HepG2 (cell line): Measurements from ENCODE around the gene TTLL8. TPM values are rescaled to one million over a fixed set of nuclear protein-coding genes. Genes with fewer than 3 reads are reported as not detected.

Experiments used
- ATAC-seq: fragments of 200-7000 bp; cut with Tn5 transposase; 3 replicates; pipeline ENCODE4 v1.9.1; 2020; ENCODE audit warnings: mild to moderate bottlenecking, moderate library complexity
- BruUV-seq: library from RNA; stranded (reverse); fragments of 400-500 nt; replicated peaks from 2 replicates; lab custom pipeline; 2021; lab: Mats Ljungman, UMichigan
- CTCF ChIA-PET: fragments of 300-600 bp; formaldehyde crosslinking; extraction: SDS; loops from one replicate; lab custom pipeline; 2021; ENCODE audit warnings: low total read pairs, inconsistent platforms, low intra/inter-chr PET ratio; lab: Yijun Ruan, JAX
- POLR2A ChIA-PET: fragments of 350-600 bp; sonication (Branson Sonifier 250); formaldehyde crosslinking; loops from one replicate; lab custom pipeline; 2020; ENCODE audit warnings: antibody characterized with exemption, inconsistent platforms; lab: Yijun Ruan, JAX
- DNase-seq: peaks from one replicate; pipeline ENCODE4 v3.0.0-alpha.2; 2015; ENCODE audit warnings: low spot score
- FAIRE-seq: peaks from 3 replicates; lab custom pipeline; 2011; peaks lifted over from hg19 to GRCh38; lab: Jason Lieb, UNC
- H2AFZ ChIP-seq: one replicate; pipeline ENCODE4 v1.6.1; 2011; ENCODE audit warnings: low read length, inconsistent platforms
- H3K27ac ChIP-seq: fragments of 300-600 bp; 3 replicates; pipeline ENCODE4 v1.8.0; 2011; ENCODE audit warnings: mixed run types, mild to moderate bottlenecking, mixed read lengths, low read length, inconsistent platforms; ENCODE audit not compliant: insufficient read depth; ENCODE audit errors: extremely low read length
- H3K27me3 ChIP-seq, 2 experiments: fragments of 200-600 bp in 1 of 2; 2 replicates in 1 of 2; 3 replicates in 1 of 2; pipeline versions ENCODE4 v1.6.0 to v1.8.0; 2011; ENCODE audit warnings: low read length in 2 of 2, mild to moderate bottlenecking in 2 of 2, moderate library complexity in 2 of 2, inconsistent platforms in 1 of 2; ENCODE audit not compliant: insufficient read depth in 2 of 2, control insufficient read depth in 1 of 2
- H3K36me3 ChIP-seq, 2 experiments: fragments of 200-600 bp in 1 of 2; replicated peaks in 1 of 2; 2 replicates in 1 of 2; 3 replicates in 1 of 2; pipeline versions ENCODE4 v1.5.1 to v1.8.0; 2011; ENCODE audit warnings: low read length in 2 of 2, inconsistent platforms in 1 of 2; ENCODE audit not compliant: insufficient read depth in 2 of 2, control insufficient read depth in 1 of 2
- H3K4me1 ChIP-seq: 2 replicates; pipeline ENCODE4 v1.5.1; 2012; ENCODE audit warnings: low read length, inconsistent platforms; ENCODE audit not compliant: insufficient read depth
- H3K4me2 ChIP-seq: 2 replicates; pipeline ENCODE4 v1.6.0; 2011; ENCODE audit warnings: low read depth, low read length, inconsistent platforms
- H3K4me3 ChIP-seq, 3 experiments: fragments of 200-600 bp in 1 of 3; sonication (generic), shearing (Covaris generic) in 1 of 3; replicated peaks in 1 of 3; 2 replicates each; pipeline ENCODE4 v1.5.1; 2011 to 2016; ENCODE audit warnings: low read length in 3 of 3, inconsistent platforms in 2 of 3, low read depth in 2 of 3, mild to moderate bottlenecking in 2 of 3, control low read depth in 1 of 3, mixed read lengths in 1 of 3; ENCODE audit not compliant: insufficient read depth in 1 of 3
- H3K79me2 ChIP-seq: one replicate; pipeline ENCODE4 v1.6.1; 2011; ENCODE audit warnings: low read length, inconsistent platforms; ENCODE audit not compliant: insufficient read depth
- H3K9ac ChIP-seq: 2 replicates; pipeline ENCODE4 v1.6.0; 2011; ENCODE audit warnings: mild to moderate bottlenecking, low read depth, low read length, inconsistent platforms; ENCODE audit not compliant: insufficient read depth
- H3K9me3 ChIP-seq: 2 replicates; pipeline ENCODE4 v1.5.1; 2012; ENCODE audit warnings: mild to moderate bottlenecking, low read length
- H4K20me1 ChIP-seq: 2 replicates; pipeline ENCODE4 v1.6.0; 2011; ENCODE audit warnings: inconsistent platforms, mild to moderate bottlenecking, low read length, moderate library complexity; ENCODE audit not compliant: insufficient read depth
- ATAD3A ChIP-seq: sonication (generic); formaldehyde crosslinking; IDR thresholded peaks from 2 replicates; pipeline ENCODE4 v1.4.0; 2020; ENCODE audit warnings: missing genetic modification reagents
- ATRX ChIP-seq: sonication (generic); formaldehyde crosslinking; IDR thresholded peaks from 2 replicates; pipeline ENCODE4 v1.4.0; 2020; ENCODE audit warnings: missing genetic modification reagents, borderline replicate concordance
- GATAD1 ChIP-seq: IDR thresholded peaks from 2 replicates; pipeline ENCODE4 v1.6.1; 2016; ENCODE audit warnings: missing genetic modification reagents, missing compliant biosample characterization
- GFI1 ChIP-seq: sonication (generic); formaldehyde crosslinking; IDR thresholded peaks from 2 replicates; pipeline ENCODE4 v1.5.0; 2020; ENCODE audit warnings: missing genetic modification reagents, mild to moderate bottlenecking, borderline replicate concordance
- POLR2A ChIP-seq, 2 experiments: IDR thresholded peaks; 2 replicates each; pipeline ENCODE4 v1.6.1; 2011; ENCODE audit warnings: low read depth in 2 of 2, low read length in 2 of 2, mild to moderate bottlenecking in 1 of 2, moderate library complexity in 1 of 2; ENCODE audit not compliant: insufficient read depth in 1 of 2
- TAF1 ChIP-seq: sonication (generic); formaldehyde crosslinking; IDR thresholded peaks from 2 replicates; pipeline ENCODE4 v1.4.0; 2020; ENCODE audit warnings: missing genetic modification reagents
- TP53 ChIP-seq: sonication (generic); formaldehyde crosslinking; conservative IDR thresholded peaks from 2 replicates; pipeline ENCODE4 v1.4.0; 2020; ENCODE audit warnings: missing genetic modification reagents
- ZNF580 ChIP-seq: IDR thresholded peaks from 2 replicates; pipeline ENCODE4 v1.6.1; 2016; ENCODE audit warnings: low read depth, borderline replicate concordance
- ZNF597 ChIP-seq: sonication (generic); formaldehyde crosslinking; IDR thresholded peaks from 2 replicates; pipeline ENCODE4 v1.5.0; 2020; ENCODE audit warnings: missing genetic modification reagents
- ZNF841 ChIP-seq: sonication (generic); formaldehyde crosslinking; IDR thresholded peaks from 2 replicates; pipeline ENCODE4 v1.8.1; 2023; ENCODE audit warnings: missing genetic modification reagents, borderline replicate concordance
- WGBS: methylation state at CpG from one replicate; pipeline ENCODE4 v1.1.6; 2017; ENCODE audit warnings: low lambda C conversion rate; 5-methylcytosine and 5-hydroxymethylcytosine counted together
- in situ Hi-C: cut with HindIII; loops from 2 replicates; pipeline ENCODE4 v1.10.0; 2017; ENCODE audit warnings: low pct_unique_long_range_greater_than_20kb; ENCODE audit not compliant: extremely low pct_ligation_motif_present
- intact Hi-C: fragments of 100-400 bp; cut with micrococcal nuclease; formaldehyde crosslinking; loops from one replicate; pipeline ENCODE4 v1.10.0; 2022; ENCODE audit not compliant: unreplicated experiment
- polyA plus RNA-seq, 8 experiments: library from polyadenylated mRNA; depleted of rRNA in 3 of 8; stranded (reverse) in 7 of 8; unstranded in 1 of 8; fragments of >200 nt; fragmentation: Illumina TruSeq in 4 of 8; extraction: Trizol in 4 of 8; gene quantifications; 2 replicates each; pipeline versions ENCODE4 v1.2.1 to v1.2.3, GENCODE V29; 2011 to 2016; ENCODE audit warnings: low read depth in 4 of 8, missing spikeins in 1 of 8, mixed read lengths in 1 of 8; ENCODE audit not compliant: insufficient read depth in 1 of 8
- total RNA-seq, 5 experiments: library from RNA; depleted of rRNA; stranded (reverse); fragments of >200 nt; fragmentation: Illumina TruSeq; extraction: Trizol; gene quantifications; 2 replicates each; pipeline ENCODE4 v1.2.3, GENCODE V29; 2016; ENCODE audit warnings: low read depth in 1 of 5
- TF ChIP-seq, protein P1 (sequence below): sonication (generic); formaldehyde crosslinking; IDR thresholded peaks from 2 replicates; pipeline ENCODE4 v1.4.0; 2020; ENCODE audit warnings: missing genetic modification reagents, borderline replicate concordance
- TF ChIP-seq, protein P2 (sequence below): sonication (generic); formaldehyde crosslinking; IDR thresholded peaks from 2 replicates; pipeline ENCODE4 v1.5.1; 2020; ENCODE audit warnings: missing genetic modification reagents, mild to moderate bottlenecking, borderline replicate concordance

TTLL8 gene
- total and polyA plus RNA-seq, 2 of the 13 experiments (the other 11 are each of a cell fraction or from before 2014, with no cell fraction given) = not detected

DNA sequence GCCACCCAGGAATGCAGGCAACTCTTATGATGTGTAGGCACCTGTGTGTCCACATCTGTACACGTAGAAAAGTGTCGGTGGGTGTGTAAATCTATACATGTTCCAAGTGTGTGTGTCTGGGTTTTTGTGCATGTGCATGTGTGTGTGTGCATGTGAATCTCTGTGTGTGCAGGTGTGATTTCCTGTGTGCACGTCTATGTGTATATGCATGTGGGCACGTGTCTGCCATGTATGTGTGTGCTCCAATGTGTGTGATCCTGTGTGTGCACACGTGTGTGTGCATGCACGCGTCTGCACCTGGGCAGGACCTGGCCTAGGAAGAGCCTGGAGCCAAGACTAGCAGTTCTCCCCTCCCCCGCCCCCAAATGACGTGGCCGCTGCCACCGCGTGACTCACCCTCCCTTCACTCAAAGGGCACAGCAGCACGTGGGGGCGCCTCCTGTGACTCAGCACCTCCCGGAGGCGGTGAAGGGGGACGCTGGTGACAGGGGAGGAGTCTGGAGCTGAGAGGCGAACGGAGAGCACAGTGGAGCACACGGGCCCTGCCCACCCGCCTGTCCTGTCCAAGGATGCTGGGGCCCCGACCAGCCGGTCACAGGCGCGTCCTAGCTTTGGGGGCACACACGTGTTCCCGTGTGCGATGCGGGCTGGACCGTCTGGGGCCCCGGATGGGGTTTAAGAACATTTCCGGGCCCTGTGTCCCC, 87.4 kb downstream of the TTLL8 start (continued):
- 0 out of 2 replicates have a peak, but pooled peaks have one; percentile 72 for TF ChIP-seq ATRX (CRISPR knock-in tag)
- TF ChIP-seq, all 625 proteins: peak for 318

GRCh38 chr22:49969751-49970527, 88.2 kb downstream of the TTLL8 start:
- Histone ChIP-seq H3K79me2 (no peaks in the 10 kb centered on the region), H3K36me3 (no peaks in the 10 kb centered on the region), H4K20me1 (peaks cover 4% of the 10 kb centered on the region; the same call in 1 of the 2 replicates), H3K4me1 (peaks cover 78% of the 10 kb centered on the region), H2AFZ (no peak overlapping the region), H3K4me3 (peak overlapping the region in 1 of 3 experiments; percentile 71; a peak in 1 of 6 replicates), H3K27me3 (no peaks in the 10 kb centered on the region), H3K9me3 (no peaks in the 10 kb centered on the region), H3K4me2 (peak overlapping the region; percentile 79; the same call in 1 of the 2 replicates), H3K9ac (peak overlapping the region; percentile 51), H3K27ac (peak overlapping the region; percentile 31)
- BruUV-seq = no TSS peak
- DNase-seq = no peak
- ATAC-seq = no peak
- WGBS = 56% methylated on average over 4 of the region's 8 CpGs
- FAIRE-seq = no peak
- CTCF ChIA-PET = no interaction called here
- intact Hi-C loops (loop anchor here (5.0 kb wide), 1 partner anchor 38 kb away; no protein-coding TSS in a partner anchor), in situ Hi-C loops (loop anchor here (5.0 kb wide), 1 partner anchor 38 kb away; no protein-coding TSS in a partner anchor)
- POLR2A ChIA-PET = interaction anchor here (1.2 to 16.4 kb wide), 5 partner anchors 18 to 52 kb away, joined by 6 to 722 read pairs (median 18); partner anchors contain the start of genes ALG12, CRELD2 and PIM3
- TF ChIP-seq ZNF841 (CRISPR knock-in tag) (no peak), TAF1 (CRISPR knock-in tag) (no peak), GATAD1 (CRISPR knock-in tag) (no peak), GFI1 (CRISPR knock-in tag) (no peak), TP53 (CRISPR knock-in tag) (no peak), ZNF597 (CRISPR knock-in tag) (no peak), POLR2A (IDR thresholded peaks at IDR 0.05; ENCODE audit: insufficient read depth in 1 of 2, low read depth in 2 of 2, low read length in 2 of 2) (0 out of 4 replicates have a peak, but pooled peaks of 1 of the 2 experiments have one; percentile 12), ZNF580 (CRISPR knock-in tag) (no peak), ATAD3A (CRISPR knock-in tag) (no peak)
- TF ChIP-seq, protein P1, sequence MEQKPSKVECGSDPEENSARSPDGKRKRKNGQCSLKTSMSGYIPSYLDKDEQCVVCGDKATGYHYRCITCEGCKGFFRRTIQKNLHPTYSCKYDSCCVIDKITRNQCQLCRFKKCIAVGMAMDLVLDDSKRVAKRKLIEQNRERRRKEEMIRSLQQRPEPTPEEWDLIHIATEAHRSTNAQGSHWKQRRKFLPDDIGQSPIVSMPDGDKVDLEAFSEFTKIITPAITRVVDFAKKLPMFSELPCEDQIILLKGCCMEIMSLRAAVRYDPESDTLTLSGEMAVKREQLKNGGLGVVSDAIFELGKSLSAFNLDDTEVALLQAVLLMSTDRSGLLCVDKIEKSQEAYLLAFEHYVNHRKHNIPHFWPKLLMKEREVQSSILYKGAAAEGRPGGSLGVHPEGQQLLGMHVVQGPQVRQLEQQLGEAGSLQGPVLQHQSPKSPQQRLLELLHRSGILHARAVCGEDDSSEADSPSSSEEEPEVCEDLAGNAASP = no peak
- TF ChIP-seq, protein P2, sequence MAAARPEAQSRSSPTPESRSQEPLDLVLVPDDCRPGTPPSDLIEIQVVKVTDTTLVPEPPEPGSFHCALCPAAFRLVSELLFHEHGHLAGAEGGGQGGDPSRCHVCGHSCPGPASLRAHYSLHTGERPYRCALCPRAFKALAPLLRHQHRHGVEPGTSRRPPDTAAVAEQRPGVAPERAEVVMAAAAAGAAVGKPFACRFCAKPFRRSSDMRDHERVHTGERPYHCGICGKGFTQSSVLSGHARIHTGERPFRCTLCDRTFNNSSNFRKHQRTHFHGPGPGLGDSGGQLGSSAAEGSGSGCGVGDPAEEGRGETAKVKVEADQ (CRISPR knock-in tag) = peak; percentile 13; the same call in 1 of the 2 replicates
